ENCODE results near the gene CIAPIN1. TPM values are rescaled to one million over a fixed set of nuclear protein-coding genes. Genes with fewer than 3 reads are reported as not detected.

CIAPIN1 gene
- total and polyA plus RNA-seq, 2 of the 4 experiments (the other 2 are of a cell fraction), result 41.6 to 47.7 TPM

- Histone ChIP-seq H3K4me2 (ENCODE audit: low read depth, low read length) (no peak overlapping the region), H2BK5ac (ENCODE audit: low read depth, low read length, poor library complexity, severe bottlenecking) (no peak overlapping the region), H3K9ac (ENCODE audit: low read depth, low read length) (no peak overlapping the region), H3K9me3 (ENCODE audit: control insufficient read depth, insufficient read depth, low read length) (no peaks in the 10 kb centered on the region), H3K14ac (replicated peaks; ENCODE audit: low read depth, low read length) (no peak overlapping the region), H3K9me1 (ENCODE audit: insufficient read depth, low read length) (no peaks in the 10 kb centered on the region), H3K23ac (ENCODE audit: low read depth, low read length) (no peak overlapping the region), H2AK5ac (ENCODE audit: low read depth, low read length) (no peak overlapping the region), H2BK20ac (ENCODE audit: low read depth, low read length) (no peak overlapping the region), H4K5ac (ENCODE audit: low read depth, low read length) (no peak overlapping the region), H4K20me1 (ENCODE audit: insufficient read depth, low read length) (no peaks in the 10 kb centered on the region), H3K4me1 (ENCODE audit: control insufficient read depth, insufficient read depth, low read length) (peaks cover 1% of the 10 kb centered on the region; the same call in 1 of the 2 replicates), H2AK9ac (replicated peaks; ENCODE audit: low read depth, low read length, poor library complexity) (no peak overlapping the region), H3K27me3 (ENCODE audit: control insufficient read depth, insufficient read depth, low read length) (peaks cover 45% of the 10 kb centered on the region), H3K4ac (ENCODE audit: low read depth, low read length) (no peak overlapping the region), H3K18ac (ENCODE audit: low read depth, low read length) (no peak overlapping the region), H3K27ac (ENCODE audit: insufficient read depth, low read length) (no peak overlapping the region), H4K91ac (ENCODE audit: insufficient read depth, low read depth, low read length) (no peak overlapping the region), H2BK15ac (ENCODE audit: low read depth, low read length) (no peak overlapping the region), H2AFZ (replicated peaks; ENCODE audit: low read length, poor library complexity) (no peak overlapping the region), H4K8ac (ENCODE audit: low read depth in 2 of 2, low read length in 2 of 2) (no peak overlapping the region), H3K4me3 (ENCODE audit: insufficient read depth, low read depth, low read length) (no peak overlapping the region), H2BK120ac (ENCODE audit: low read depth, low read length) (no peak overlapping the region), H3K56ac (ENCODE audit: extremely low read depth, insufficient read depth, low read length) (no peak overlapping the region), H3K79me1 (ENCODE audit: low read depth in 1 of 2, low read length in 2 of 2) (no peaks in the 10 kb centered on the region), H3K36me3 (ENCODE audit: control insufficient read depth, insufficient read depth, low read length) (no peaks in the 10 kb centered on the region)
- dilution Hi-C loops (cut with HindIII; ENCODE audit: low sequenced_read_pairs, unreplicated experiment) (no loop called here), in situ Hi-C loops (cut with MboI; ENCODE audit: low sequenced_read_pairs) (loop anchor here (10.0 kb wide), 1 partner anchor 328 kb away; no protein-coding TSS in a partner anchor), intact Hi-C loops (cut with micrococcal nuclease) (no loop called here)
- CTCF ChIA-PET, result interaction anchor here (1.8 kb wide), 1 partner anchor 10 kb away, joined by 4 read pairs; no protein-coding TSS in a partner anchor
- ATAC-seq (ENCODE audit: low read depth) (no peak), DNase-seq (no peak)
- TF ChIP-seq SMC3 (IDR thresholded peaks at IDR 0.05; ENCODE audit: low read depth, low read length) (no peak), USF2 (IDR thresholded peaks at IDR 0.05; ENCODE audit: low read depth, low read length) (no peak), NFE2L2 (IDR thresholded peaks at IDR 0.05; ENCODE audit: low read depth, low read length) (no peak)
- POLR2A ChIA-PET (ENCODE audit: unreplicated experiment), result interaction anchor here (0.6 kb wide), 1 partner anchor 98 kb away, joined by 3 read pairs; no protein-coding TSS in a partner anchor
- 86% methylated on average over 5 of the region's 9 CpGs; no CpG with 5 or more reads in 1 of the 2 experiments for WGBS, 2 experiments (ENCODE audit: extremely low coverage in 2 of 2, insufficient read length in 1 of 2)
- no TSS peak for BruUV-seq (replicated peaks)
Observed at GRCh38 chr16:57412584-57412983, 34.6 kb downstream of the CIAPIN1 start.
